K562 (cell line): ENCODE measurements around the gene FOXJ3. TPM values are rescaled to one million over a fixed set of nuclear protein-coding genes. Genes with fewer than 3 reads are reported as not detected.

Source experiments
- ATAC-seq: fragments of 200-7000 bp; cut with Tn5 transposase; 3 replicates; pipeline ENCODE4 v1.9.1; 2020; ENCODE audit warnings: moderate library complexity
- BruUV-seq: library from RNA; stranded (reverse); fragments of 400-500 nt; replicated peaks from 2 replicates; lab custom pipeline; 2021; lab: Mats Ljungman, UMichigan
- CTCF ChIA-PET: fragments of 300-600 bp; formaldehyde crosslinking; extraction: SDS; loops from one replicate; lab custom pipeline; 2021; ENCODE audit warnings: low intra/inter-chr PET ratio; lab: Yijun Ruan, JAX
- POLR2A ChIA-PET: fragments of 300-600, 350-650 bp; sonication (Branson Sonifier 250); formaldehyde crosslinking; extraction: SDS; loops from one replicate; lab custom pipeline; 2021; ENCODE audit warnings: antibody characterized with exemption, inconsistent platforms; lab: Yijun Ruan, JAX
- DNase-seq, 4 experiments: peaks; one replicate each; pipeline versions ENCODE4 v3.0.0 to v3.0.0-alpha.2; 2011 to 2018; ENCODE audit warnings: low spot score in 3 of 4, mixed read lengths in 3 of 4; ENCODE audit errors: extremely low read depth in 1 of 4
- FAIRE-seq: peaks from 2 replicates; lab custom pipeline; 2011; peaks lifted over from hg19 to GRCh38; lab: Jason Lieb, UNC
- H2AFZ ChIP-seq: 2 replicates; pipeline ENCODE4 v1.6.0; 2011; ENCODE audit warnings: low read depth, low read length, control low read depth, inconsistent platforms
- H3K27ac ChIP-seq: fragments of 200-600 bp; 3 replicates; pipeline ENCODE4 v1.8.0; 2011; ENCODE audit warnings: low read depth, mild to moderate bottlenecking, control low read depth, inconsistent platforms, low read length, moderate library complexity, mixed read lengths; ENCODE audit errors: extremely low read depth
- H3K27me3 ChIP-seq, 2 experiments: fragments of 300-600 bp in 1 of 2; 2 replicates in 1 of 2; 3 replicates in 1 of 2; pipeline versions ENCODE4 v1.6.0 to v1.8.0; 2011; ENCODE audit warnings: inconsistent platforms in 2 of 2, low read length in 2 of 2, mild to moderate bottlenecking in 1 of 2, mixed read lengths in 1 of 2, moderate library complexity in 1 of 2; ENCODE audit not compliant: control insufficient read depth in 2 of 2, insufficient read depth in 2 of 2
- H3K36me3 ChIP-seq: fragments of 300-600 bp; 3 replicates; pipeline ENCODE4 v1.8.0; 2011; ENCODE audit warnings: mild to moderate bottlenecking, low read length, inconsistent platforms; ENCODE audit not compliant: control insufficient read depth, insufficient read depth
- H3K4me1 ChIP-seq, 2 experiments: fragments of 200-600 bp in 1 of 2; replicated peaks in 1 of 2; 2 replicates in 1 of 2; 3 replicates in 1 of 2; pipeline versions ENCODE4 v1.5.1 to v1.8.0; 2011; ENCODE audit warnings: inconsistent platforms in 2 of 2, low read length in 2 of 2, mild to moderate bottlenecking in 1 of 2, mixed read lengths in 1 of 2, moderate library complexity in 1 of 2; ENCODE audit not compliant: control insufficient read depth in 2 of 2, insufficient read depth in 2 of 2
- H3K4me2 ChIP-seq: 2 replicates; pipeline ENCODE4 v1.6.1; 2011; ENCODE audit warnings: low read length, control low read depth, inconsistent platforms, mixed read lengths; ENCODE audit not compliant: insufficient read depth
- H3K4me3 ChIP-seq: fragments of 200-600 bp; sonication (generic), shearing (Covaris generic); 2 replicates; pipeline ENCODE4 v1.5.1; 2016; ENCODE audit warnings: control low read depth, inconsistent platforms
- H3K79me2 ChIP-seq: fragments of 200-600 bp; 3 replicates; pipeline ENCODE4 v1.8.0; 2011; ENCODE audit warnings: low read length, inconsistent platforms; ENCODE audit not compliant: control insufficient read depth, insufficient read depth
- H3K9ac ChIP-seq, 2 experiments: 2 replicates each; pipeline versions ENCODE4 v1.6.0 to v1.6.1; 2011; ENCODE audit warnings: low read depth in 2 of 2, low read length in 2 of 2, control low read depth in 1 of 2, inconsistent platforms in 1 of 2, mild to moderate bottlenecking in 1 of 2, mixed read lengths in 1 of 2; ENCODE audit not compliant: insufficient read depth in 1 of 2
- H3K9me1 ChIP-seq: one replicate; pipeline ENCODE4 v1.6.0; 2011; ENCODE audit warnings: inconsistent platforms, mild to moderate bottlenecking, low read length, moderate library complexity; ENCODE audit not compliant: control insufficient read depth, insufficient read depth
- H3K9me3 ChIP-seq: replicated peaks from 2 replicates; pipeline ENCODE4 v1.5.1; 2011; ENCODE audit warnings: low read depth, low read length, inconsistent platforms; ENCODE audit not compliant: control insufficient read depth, insufficient read depth
- H4K20me1 ChIP-seq: replicated peaks from 2 replicates; pipeline ENCODE4 v1.6.1; 2011; ENCODE audit warnings: low read length, inconsistent platforms, mixed read lengths; ENCODE audit not compliant: control insufficient read depth, insufficient read depth
- ADNP ChIP-seq: fragments of 200-800 bp; sonication (Bioruptor generic); IDR thresholded peaks from 2 replicates; pipeline ENCODE4 v1.6.1; 2016; ENCODE audit warnings: missing genetic modification characterization, missing compliant biosample characterization
- ELK1 ChIP-seq: sonication (generic); formaldehyde crosslinking; IDR thresholded peaks from 2 replicates; pipeline ENCODE4 v1.8.1; 2022; ENCODE audit warnings: missing genetic modification reagents
- ZNF232 ChIP-seq: sonication (generic); formaldehyde crosslinking; IDR thresholded peaks from 2 replicates; pipeline ENCODE4 v1.8.0; 2022; ENCODE audit warnings: mild to moderate bottlenecking, missing genetic modification reagents
- WGBS: fragments of 100-300 bp; shearing (Covaris generic); methylation state at CpG from one replicate; pipeline ENCODE4 v1.1.6; 2016; ENCODE audit warnings: low coverage, mixed read lengths; ENCODE audit not compliant: insufficient coverage; ENCODE audit errors: missing lambda C conversion rate; 5-methylcytosine and 5-hydroxymethylcytosine counted together
- in situ Hi-C: fragments of 300-500 bp; cut with MboI; formaldehyde crosslinking; loops from 4 replicates; pipeline ENCODE4 v1.15.0; 2018; ENCODE audit warnings: inconsistent platforms, mixed read lengths
- intact Hi-C: fragments of 100-400 bp; cut with micrococcal nuclease; formaldehyde crosslinking; loops from 2 replicates; pipeline ENCODE4 v1.14.2; 2022
- polyA plus RNA-seq, 8 experiments: library from polyadenylated mRNA; depleted of rRNA in 4 of 8; stranded (reverse) in 5 of 8; unstranded in 3 of 8; fragments of >200 nt; fragmentation: Nextera tagmentation in 2 of 8; fragmentation: Illumina TruSeq in 1 of 8; extraction: Ambion mirVana in 2 of 8; extraction: Trizol in 1 of 8; gene quantifications; 2 replicates each; pipeline versions ENCODE4 v1.2.1 to v1.2.3, GENCODE V29; 2011 to 2014; ENCODE audit warnings: inconsistent platforms in 1 of 8, missing spikeins in 1 of 8
- total RNA-seq, 7 experiments: library from RNA; depleted of rRNA in 6 of 7; stranded (reverse); fragments of >200 nt in 6 of 7; fragmentation: Illumina TruSeq in 2 of 7; extraction: Trizol in 2 of 7; gene quantifications; 2 replicates each; pipeline versions ENCODE4 v1.2.1 to v1.2.3, GENCODE V29; 2011 to 2021; ENCODE audit warnings: low replicate concordance in 1 of 7
- TF ChIP-seq, protein P1 (sequence below): fragments of 250-450 bp; sonication (Bioruptor Pico); IDR thresholded peaks from 2 replicates; pipeline ENCODE4 v1.8.0; 2022; ENCODE audit warnings: moderate library complexity, mild to moderate bottlenecking, inconsistent platforms
- TF ChIP-seq, protein P2 (sequence below): IDR thresholded peaks from 2 replicates; pipeline ENCODE4 v1.6.1; 2011; ENCODE audit warnings: borderline replicate concordance, low read depth, mild to moderate bottlenecking, moderate library complexity, low read length; ENCODE audit not compliant: insufficient read depth, poor library complexity, severe bottlenecking
- TF ChIP-seq, protein P3 (sequence below): sonication (generic); formaldehyde crosslinking; IDR thresholded peaks from 2 replicates; pipeline ENCODE4 v1.9.0; 2022; ENCODE audit warnings: mild to moderate bottlenecking, missing genetic modification reagents

The FOXJ3 gene
- total and polyA plus RNA-seq, 9 of the 15 experiments (the other 6 are each of a cell fraction or from before 2014, with no cell fraction given): 8.7 to 35.3 (median 23.4) TPM

DNA sequence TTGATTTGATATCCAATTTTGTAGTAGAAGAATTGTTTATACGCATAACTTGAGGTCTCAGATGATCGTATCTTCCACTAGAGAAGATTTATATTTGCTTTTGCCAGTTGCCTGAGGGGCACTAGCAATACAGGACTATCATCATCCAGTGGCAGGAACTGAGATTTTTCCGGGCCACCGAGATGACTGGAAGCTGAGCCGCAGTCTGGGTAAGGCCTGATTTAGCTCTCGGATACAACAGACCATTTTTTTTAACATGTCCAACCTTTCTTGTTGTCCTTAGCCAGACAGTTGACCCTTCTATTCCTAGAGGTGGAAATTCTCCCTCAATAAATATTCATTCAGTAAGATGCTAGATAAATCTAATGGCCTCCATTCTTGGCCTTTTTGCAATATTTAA lies 207.3 kb downstream of the FOXJ3 start:
- BruUV-seq: no TSS peak
- peaks cover 8 to 25% of the 10 kb centered on the region in 2 experiments; a peak in 3 of 5 replicates for H3K27me3 ChIP-seq
- H3K4me2 ChIP-seq: no peak overlapping the region
- ChIA-PET POLR2A (interaction anchor here (1.0 to 1.8 kb wide), 2 partner anchors 8 to 10 kb away, joined by 3 to 9 read pairs; no protein-coding TSS in a partner anchor), CTCF (no interaction called here)
- intact Hi-C loops: no loop called here
- DNase-seq (no peak), ATAC-seq (no peak), FAIRE-seq (no peak)
- H3K4me1 ChIP-seq: no peaks in the 10 kb centered on the region
- H3K4me3 ChIP-seq: no peak overlapping the region
- no peak overlapping the region for H3K27ac ChIP-seq
- H3K36me3 ChIP-seq: no peaks in the 10 kb centered on the region
- in situ Hi-C loops: loop anchor here (25.0 kb wide), 1 partner anchor 315 kb away; no protein-coding TSS in a partner anchor
- H3K9ac ChIP-seq: no peak overlapping the region
- H4K20me1 ChIP-seq: no peaks in the 10 kb centered on the region
- 2% methylated on average over 6 of the region's 6 CpGs for WGBS
- H3K9me3 ChIP-seq: no peaks in the 10 kb centered on the region
- no peaks in the 10 kb centered on the region for H3K79me2 ChIP-seq
- no peaks in the 10 kb centered on the region for H3K9me1 ChIP-seq
- H2AFZ ChIP-seq: no peak overlapping the region
- TF ChIP-seq, protein P1, sequence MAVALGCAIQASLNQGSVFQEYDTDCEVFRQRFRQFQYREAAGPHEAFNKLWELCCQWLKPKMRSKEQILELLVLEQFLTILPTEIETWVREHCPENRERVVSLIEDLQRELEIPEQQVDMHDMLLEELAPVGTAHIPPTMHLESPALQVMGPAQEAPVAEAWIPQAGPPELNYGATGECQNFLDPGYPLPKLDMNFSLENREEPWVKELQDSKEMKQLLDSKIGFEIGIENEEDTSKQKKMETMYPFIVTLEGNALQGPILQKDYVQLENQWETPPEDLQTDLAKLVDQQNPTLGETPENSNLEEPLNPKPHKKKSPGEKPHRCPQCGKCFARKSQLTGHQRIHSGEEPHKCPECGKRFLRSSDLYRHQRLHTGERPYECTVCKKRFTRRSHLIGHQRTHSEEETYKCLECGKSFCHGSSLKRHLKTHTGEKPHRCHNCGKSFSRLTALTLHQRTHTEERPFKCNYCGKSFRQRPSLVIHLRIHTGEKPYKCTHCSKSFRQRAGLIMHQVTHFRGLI (CRISPR knock-in tag): no peak
- TF ChIP-seq ZNF232 (no peak), ADNP (tag) (no peak), ELK1 (no peak)
- TF ChIP-seq, protein P2, sequence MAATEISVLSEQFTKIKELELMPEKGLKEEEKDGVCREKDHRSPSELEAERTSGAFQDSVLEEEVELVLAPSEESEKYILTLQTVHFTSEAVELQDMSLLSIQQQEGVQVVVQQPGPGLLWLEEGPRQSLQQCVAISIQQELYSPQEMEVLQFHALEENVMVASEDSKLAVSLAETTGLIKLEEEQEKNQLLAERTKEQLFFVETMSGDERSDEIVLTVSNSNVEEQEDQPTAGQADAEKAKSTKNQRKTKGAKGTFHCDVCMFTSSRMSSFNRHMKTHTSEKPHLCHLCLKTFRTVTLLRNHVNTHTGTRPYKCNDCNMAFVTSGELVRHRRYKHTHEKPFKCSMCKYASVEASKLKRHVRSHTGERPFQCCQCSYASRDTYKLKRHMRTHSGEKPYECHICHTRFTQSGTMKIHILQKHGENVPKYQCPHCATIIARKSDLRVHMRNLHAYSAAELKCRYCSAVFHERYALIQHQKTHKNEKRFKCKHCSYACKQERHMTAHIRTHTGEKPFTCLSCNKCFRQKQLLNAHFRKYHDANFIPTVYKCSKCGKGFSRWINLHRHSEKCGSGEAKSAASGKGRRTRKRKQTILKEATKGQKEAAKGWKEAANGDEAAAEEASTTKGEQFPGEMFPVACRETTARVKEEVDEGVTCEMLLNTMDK: no peak
- TF ChIP-seq, protein P3, sequence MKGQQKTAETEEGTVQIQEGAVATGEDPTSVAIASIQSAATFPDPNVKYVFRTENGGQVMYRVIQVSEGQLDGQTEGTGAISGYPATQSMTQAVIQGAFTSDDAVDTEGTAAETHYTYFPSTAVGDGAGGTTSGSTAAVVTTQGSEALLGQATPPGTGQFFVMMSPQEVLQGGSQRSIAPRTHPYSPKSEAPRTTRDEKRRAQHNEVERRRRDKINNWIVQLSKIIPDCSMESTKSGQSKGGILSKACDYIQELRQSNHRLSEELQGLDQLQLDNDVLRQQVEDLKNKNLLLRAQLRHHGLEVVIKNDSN (CRISPR knock-in tag): no peak
- TF ChIP-seq, all 486 proteins: peak for 0

Other genes starting within 250 kb of the FOXJ3 start
- gene GUCA2B, start 181.8 kb downstream of the FOXJ3 start, total RNA-seq (2014; rRNA removed): not detected in 2 replicates
- gene GUCA2B, start 181.8 kb downstream of the FOXJ3 start, total RNA-seq (2014; rRNA removed; fragmentation: Illumina TruSeq; extraction: Trizol): not detected in 2 replicates
- not detected in 2 replicates for gene GUCA2B, start 181.8 kb downstream of the FOXJ3 start, total RNA-seq (2015; rRNA removed; fragmentation: Illumina TruSeq; extraction: Trizol)
- gene GUCA2B, start 181.8 kb downstream of the FOXJ3 start, total RNA-seq (2021): not detected in 2 replicates
- not detected in 2 replicates for gene GUCA2B, start 181.8 kb downstream of the FOXJ3 start, polyA plus RNA-seq (2011; rRNA removed)
- gene GUCA2B, start 181.8 kb downstream of the FOXJ3 start, polyA plus RNA-seq (2014; fragmentation: Illumina TruSeq; extraction: Trizol): not detected in 2 replicates
- not detected for gene GUCA2B, start 181.8 kb downstream of the FOXJ3 start, polyA plus RNA-seq (2014; fragmentation: Nextera tagmentation; extraction: Ambion mirVana)
- not detected in 2 replicates for gene GUCA2B, start 181.8 kb downstream of the FOXJ3 start, polyA plus RNA-seq (2014; rRNA removed)
- not detected in 2 replicates for gene GUCA2A, start 170.5 kb downstream of the FOXJ3 start, total RNA-seq (2014; rRNA removed)
- not detected in 2 replicates for gene GUCA2A, start 170.5 kb downstream of the FOXJ3 start, total RNA-seq (2014; rRNA removed; fragmentation: Illumina TruSeq; extraction: Trizol)
- not detected in 2 replicates for gene GUCA2A, start 170.5 kb downstream of the FOXJ3 start, total RNA-seq (2015; rRNA removed; fragmentation: Illumina TruSeq; extraction: Trizol)
- gene GUCA2A, start 170.5 kb downstream of the FOXJ3 start, total RNA-seq (2021): not detected in 2 replicates
- gene GUCA2A, start 170.5 kb downstream of the FOXJ3 start, polyA plus RNA-seq (2011; rRNA removed): not detected in 2 replicates
- gene GUCA2A, start 170.5 kb downstream of the FOXJ3 start, polyA plus RNA-seq (2014; fragmentation: Illumina TruSeq; extraction: Trizol): not detected in 2 replicates
- not detected for gene GUCA2A, start 170.5 kb downstream of the FOXJ3 start, polyA plus RNA-seq (2014; fragmentation: Nextera tagmentation; extraction: Ambion mirVana)
- not detected in 2 replicates for gene GUCA2A, start 170.5 kb downstream of the FOXJ3 start, polyA plus RNA-seq (2014; rRNA removed)
- gene RIMKLA, start 45.6 kb upstream of the FOXJ3 start, total RNA-seq (2014; rRNA removed): under 0.01 TPM in 1 of 2 replicates, not detected in the other
- not detected in 2 replicates for gene RIMKLA, start 45.6 kb upstream of the FOXJ3 start, total RNA-seq (2014; rRNA removed; fragmentation: Illumina TruSeq; extraction: Trizol)
- not detected in 2 replicates for gene RIMKLA, start 45.6 kb upstream of the FOXJ3 start, total RNA-seq (2015; rRNA removed; fragmentation: Illumina TruSeq; extraction: Trizol)
- gene RIMKLA, start 45.6 kb upstream of the FOXJ3 start, total RNA-seq (2021): 0.02 TPM in 2 replicates
- gene RIMKLA, start 45.6 kb upstream of the FOXJ3 start, polyA plus RNA-seq (2011; rRNA removed): 0.08 TPM in 1 of 2 replicates, not detected in the other
- gene RIMKLA, start 45.6 kb upstream of the FOXJ3 start, polyA plus RNA-seq (2014; fragmentation: Illumina TruSeq; extraction: Trizol): not detected in 2 replicates
- not detected for gene RIMKLA, start 45.6 kb upstream of the FOXJ3 start, polyA plus RNA-seq (2014; fragmentation: Nextera tagmentation; extraction: Ambion mirVana)
- not detected in 2 replicates for gene RIMKLA, start 45.6 kb upstream of the FOXJ3 start, polyA plus RNA-seq (2014; rRNA removed)
- not detected in 2 replicates for gene ZMYND12, start 120.8 kb upstream of the FOXJ3 start, total RNA-seq (2014; rRNA removed)
- not detected in 2 replicates for gene ZMYND12, start 120.8 kb upstream of the FOXJ3 start, total RNA-seq (2014; rRNA removed; fragmentation: Illumina TruSeq; extraction: Trizol)
- not detected in 2 replicates for gene ZMYND12, start 120.8 kb upstream of the FOXJ3 start, total RNA-seq (2015; rRNA removed; fragmentation: Illumina TruSeq; extraction: Trizol)
- not detected in 2 replicates for gene ZMYND12, start 120.8 kb upstream of the FOXJ3 start, total RNA-seq (2021)
- gene ZMYND12, start 120.8 kb upstream of the FOXJ3 start, polyA plus RNA-seq (2011; rRNA removed): not detected in 2 replicates
- not detected in 2 replicates for gene ZMYND12, start 120.8 kb upstream of the FOXJ3 start, polyA plus RNA-seq (2014; fragmentation: Illumina TruSeq; extraction: Trizol)
- not detected for gene ZMYND12, start 120.8 kb upstream of the FOXJ3 start, polyA plus RNA-seq (2014; fragmentation: Nextera tagmentation; extraction: Ambion mirVana)
- gene ZMYND12, start 120.8 kb upstream of the FOXJ3 start, polyA plus RNA-seq (2014; rRNA removed): not detected in 2 replicates
- 13.0 and 22.2 TPM in 2 replicates for gene PPCS, start 121.3 kb upstream of the FOXJ3 start, total RNA-seq (2014; rRNA removed)
- 16.6 and 19.7 TPM in 2 replicates for gene PPCS, start 121.3 kb upstream of the FOXJ3 start, total RNA-seq (2014; rRNA removed; fragmentation: Illumina TruSeq; extraction: Trizol)
- 14.8 and 16.5 TPM in 2 replicates for gene PPCS, start 121.3 kb upstream of the FOXJ3 start, total RNA-seq (2015; rRNA removed; fragmentation: Illumina TruSeq; extraction: Trizol)
- gene PPCS, start 121.3 kb upstream of the FOXJ3 start, total RNA-seq (2021): 13.9 and 15.0 TPM in 2 replicates
- 4.7 and 7.9 TPM in 2 replicates for gene PPCS, start 121.3 kb upstream of the FOXJ3 start, polyA plus RNA-seq (2011; rRNA removed)
- 12.8 and 15.2 TPM in 2 replicates for gene PPCS, start 121.3 kb upstream of the FOXJ3 start, polyA plus RNA-seq (2014; fragmentation: Illumina TruSeq; extraction: Trizol)
- gene PPCS, start 121.3 kb upstream of the FOXJ3 start, polyA plus RNA-seq (2014; fragmentation: Nextera tagmentation; extraction: Ambion mirVana): 10 to 100 TPM; 12.9 to 14.2 TPM
- gene PPCS, start 121.3 kb upstream of the FOXJ3 start, polyA plus RNA-seq (2014; rRNA removed): 20.6 and 34.6 TPM in 2 replicates
- gene CCDC30, start 128.1 kb upstream of the FOXJ3 start, total RNA-seq (2014; rRNA removed): 0.05 and 0.08 TPM in 2 replicates
- 0.40 and 1.8 TPM in 2 replicates for gene CCDC30, start 128.1 kb upstream of the FOXJ3 start, total RNA-seq (2014; rRNA removed; fragmentation: Illumina TruSeq; extraction: Trizol)
- 0.36 and 0.41 TPM in 2 replicates for gene CCDC30, start 128.1 kb upstream of the FOXJ3 start, total RNA-seq (2015; rRNA removed; fragmentation: Illumina TruSeq; extraction: Trizol)
- 0.76 and 0.91 TPM in 2 replicates for gene CCDC30, start 128.1 kb upstream of the FOXJ3 start, total RNA-seq (2021)
- 0.17 and 0.19 TPM in 2 replicates for gene CCDC30, start 128.1 kb upstream of the FOXJ3 start, polyA plus RNA-seq (2011; rRNA removed)
- 0.15 and 0.16 TPM in 2 replicates for gene CCDC30, start 128.1 kb upstream of the FOXJ3 start, polyA plus RNA-seq (2014; fragmentation: Illumina TruSeq; extraction: Trizol)
- under 1 TPM; 0.24 to 0.44 TPM for gene CCDC30, start 128.1 kb upstream of the FOXJ3 start, polyA plus RNA-seq (2014; fragmentation: Nextera tagmentation; extraction: Ambion mirVana)
- 0.12 and 0.23 TPM in 2 replicates for gene CCDC30, start 128.1 kb upstream of the FOXJ3 start, polyA plus RNA-seq (2014; rRNA removed)